PFSK-1 (cell line): ENCODE measurements around the gene IL1R1.

Source experiments
- POLR2AphosphoS5 ChIP-seq: IDR thresholded peaks from 2 replicates; pipeline ENCODE4 v1.6.1; 2012; ENCODE audit warnings: low read depth, mild to moderate bottlenecking, control low read depth, low read length, moderate library complexity
- REST ChIP-seq, 2 experiments: IDR thresholded peaks; 2 replicates each; pipeline versions ENCODE4 v1.6.1 to v1.8.0; 2011 to 2012; ENCODE audit warnings: low read depth in 2 of 2, low read length in 2 of 2, control low read depth in 1 of 2, inconsistent platforms in 1 of 2, mild to moderate bottlenecking in 1 of 2, moderate library complexity in 1 of 2; ENCODE audit not compliant: insufficient read depth in 1 of 2
- SIN3A ChIP-seq: IDR thresholded peaks from 2 replicates; pipeline ENCODE4 v1.6.1; 2012; ENCODE audit warnings: mild to moderate bottlenecking, low read length, moderate library complexity, borderline replicate concordance; ENCODE audit not compliant: insufficient read depth
- TAF1 ChIP-seq: IDR thresholded peaks from 2 replicates; pipeline ENCODE4 v1.6.1; 2012; ENCODE audit warnings: low read length, control low read depth, borderline replicate concordance; ENCODE audit not compliant: insufficient read depth

GRCh38 chr2:102149644-102150455, 7.3 kb downstream of the IL1R1 start:
- no peak for TF ChIP-seq REST (IDR thresholded peaks at IDR 0.05; ENCODE audit: insufficient read depth in 1 of 2, low read depth in 2 of 2, low read length in 2 of 2)
- TF ChIP-seq TAF1: no peak
- TF ChIP-seq SIN3A: no peak
- no peak for TF ChIP-seq POLR2AphosphoS5
